DMS114 treated with DMSO at 0.1 percent for 48 hours (cell line): ENCODE data around the gene POLR2E.
"Not testable (repeated sequence)": the region's sequence is repeated elsewhere in the genome, so short reads cannot be mapped to it uniquely, and the experiment has no call there.

ENCODE experiments used
- DNase-seq: peaks from one replicate; lab custom pipeline; 2025; ENCODE audit not compliant: unreplicated experiment; lab: John Stamatoyannopoulos, UW

Gene POLR2E

GRCh38 chr19:1126984-1127760 is 32.0 kb upstream of the POLR2E start:
- DNase-seq: no peak

- no peak for DNase-seq
Measured at GRCh38 chr19:1125601-1126467, 30.7 kb upstream of the POLR2E start.

- no peak for DNase-seq
Measured at GRCh38 chr19:1123885-1124677, 28.9 kb upstream of the POLR2E start.

- no peak for DNase-seq
Measured at GRCh38 chr19:1123381-1123780, 28.2 kb upstream of the POLR2E start.

- no peak for DNase-seq
Measured at GRCh38 chr19:1122972-1123363, 27.8 kb upstream of the POLR2E start.

GRCh38 chr19:1122021-1122971 is 27.1 kb upstream of the POLR2E start:
- DNase-seq: no peak

- DNase-seq: no peak
Measured at GRCh38 chr19:1121395-1121794, 26.2 kb upstream of the POLR2E start.

- no peak for DNase-seq
Measured at GRCh38 chr19:1119475-1120217, 24.5 kb upstream of the POLR2E start.

GRCh38 chr19:1118999-1119398 is 23.8 kb upstream of the POLR2E start:
- DNase-seq: no peak

- no peak for DNase-seq
Measured at GRCh38 chr19:1117654-1118053, 22.5 kb upstream of the POLR2E start.

- DNase-seq: no peak
Measured at GRCh38 chr19:1116726-1117581, 21.8 kb upstream of the POLR2E start.

GRCh38 chr19:1115646-1116420 is 20.7 kb upstream of the POLR2E start:
- no peak for DNase-seq

- DNase-seq: not testable (repeated sequence)
Measured at GRCh38 chr19:1114728-1115127, 19.6 kb upstream of the POLR2E start.

GRCh38 chr19:1113986-1114483 is 18.9 kb upstream of the POLR2E start:
- no peak for DNase-seq

GRCh38 chr19:1113030-1113985 is 18.1 kb upstream of the POLR2E start:
- DNase-seq: no peak

- no peak for DNase-seq
Measured at GRCh38 chr19:1112268-1113029, 17.3 kb upstream of the POLR2E start.
